ENCODE data around the gene OR10D3. TPM values are rescaled to one million over a fixed set of nuclear protein-coding genes. Genes with fewer than 3 reads are reported as not detected.

Gene OR10D3
- total RNA-seq, 1 donor from 2014 or later = not detected

DNA sequence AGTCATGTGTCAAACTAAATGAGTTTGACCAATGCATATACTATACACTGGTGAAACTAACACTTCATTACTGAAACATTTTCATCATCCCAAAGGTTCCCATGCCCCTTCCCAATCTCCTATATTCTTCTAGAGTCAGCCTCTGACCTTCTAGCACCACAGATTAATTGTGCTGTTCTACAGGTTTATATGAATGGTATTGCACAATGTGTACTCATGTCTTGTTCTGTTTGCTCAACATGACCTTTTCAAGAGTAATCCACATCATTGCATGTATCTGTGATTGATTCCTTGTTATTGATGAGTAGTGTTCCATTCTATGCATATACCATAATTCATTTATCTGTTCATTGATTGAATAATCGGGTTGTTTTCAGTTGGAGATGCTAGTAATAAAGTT is 50.2 kb downstream of the OR10D3 start:
- H3K4me3 ChIP-seq = no peak overlapping the region
- H3K27ac ChIP-seq = no peak overlapping the region
- ATAC-seq (no peak), DNase-seq (no peak)
- no peaks in the 10 kb centered on the region for H3K27me3 ChIP-seq (ENCODE audit: low read depth)
- no peaks in the 10 kb centered on the region for H3K4me1 ChIP-seq
- intact Hi-C loops (cut with DNase I) = no loop called here
- no peaks in the 10 kb centered on the region for H3K36me3 ChIP-seq
- TF ChIP-seq, protein P1, sequence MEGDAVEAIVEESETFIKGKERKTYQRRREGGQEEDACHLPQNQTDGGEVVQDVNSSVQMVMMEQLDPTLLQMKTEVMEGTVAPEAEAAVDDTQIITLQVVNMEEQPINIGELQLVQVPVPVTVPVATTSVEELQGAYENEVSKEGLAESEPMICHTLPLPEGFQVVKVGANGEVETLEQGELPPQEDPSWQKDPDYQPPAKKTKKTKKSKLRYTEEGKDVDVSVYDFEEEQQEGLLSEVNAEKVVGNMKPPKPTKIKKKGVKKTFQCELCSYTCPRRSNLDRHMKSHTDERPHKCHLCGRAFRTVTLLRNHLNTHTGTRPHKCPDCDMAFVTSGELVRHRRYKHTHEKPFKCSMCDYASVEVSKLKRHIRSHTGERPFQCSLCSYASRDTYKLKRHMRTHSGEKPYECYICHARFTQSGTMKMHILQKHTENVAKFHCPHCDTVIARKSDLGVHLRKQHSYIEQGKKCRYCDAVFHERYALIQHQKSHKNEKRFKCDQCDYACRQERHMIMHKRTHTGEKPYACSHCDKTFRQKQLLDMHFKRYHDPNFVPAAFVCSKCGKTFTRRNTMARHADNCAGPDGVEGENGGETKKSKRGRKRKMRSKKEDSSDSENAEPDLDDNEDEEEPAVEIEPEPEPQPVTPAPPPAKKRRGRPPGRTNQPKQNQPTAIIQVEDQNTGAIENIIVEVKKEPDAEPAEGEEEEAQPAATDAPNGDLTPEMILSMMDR (IDR thresholded peaks at IDR 0.05) = no peak
- H3K9me3 ChIP-seq = no peaks in the 10 kb centered on the region

Other genes with a start within 250 kb of the OR10D3 start
- not detected for gene OR4D5, start 243.7 kb upstream of the OR10D3 start, total RNA-seq
- not detected for gene OR6T1, start 239.5 kb upstream of the OR10D3 start, total RNA-seq
- gene OR10S1, start 205.6 kb upstream of the OR10D3 start, total RNA-seq = not detected
- gene OR10G6, start 188.2 kb upstream of the OR10D3 start, total RNA-seq = not detected
- not detected for gene OR10G4, start 170.3 kb upstream of the OR10D3 start, total RNA-seq
- gene OR10G9, start 160.3 kb upstream of the OR10D3 start, total RNA-seq = not detected
- not detected for gene OR10G8, start 156.5 kb upstream of the OR10D3 start, total RNA-seq
- gene OR10G7, start 142.0 kb upstream of the OR10D3 start, total RNA-seq = not detected
- gene VWA5A, start 67.9 kb upstream of the OR10D3 start, total RNA-seq = 37.9 TPM
- gene OR8G1, start 57.8 kb downstream of the OR10D3 start, total RNA-seq = not detected
- gene OR8G5, start 73.0 kb downstream of the OR10D3 start, total RNA-seq = 0.35 TPM
- gene OR8D1, start 130.6 kb downstream of the OR10D3 start, total RNA-seq = not detected
- gene OR8D2, start 136.9 kb downstream of the OR10D3 start, total RNA-seq = not detected
- not detected for gene OR8B2, start 201.2 kb downstream of the OR10D3 start, total RNA-seq
- gene OR8B3, start 215.7 kb downstream of the OR10D3 start, total RNA-seq = not detected
- gene OR8B4, start 241.5 kb downstream of the OR10D3 start, total RNA-seq = not detected

Data from lower lobe of right lung (tissue), 2 donors.